ENCODE measurements around the gene CYP21A2.
"Not testable (repeated sequence)": the region's sequence is repeated elsewhere in the genome, so short reads cannot be mapped to it uniquely, and the experiment has no call there.

The CYP21A2 gene

GRCh38 chr6:32035283-32036013 lies 2.8 kb upstream of the CYP21A2 start:
- not testable (repeated sequence) for DNase-seq

GRCh38 chr6:32037136-32037535 lies 1.1 kb upstream of the CYP21A2 start:
- DNase-seq, result not testable (repeated sequence)

GRCh38 chr6:32038878-32039277 lies 663 bp downstream of the CYP21A2 start:
- not testable (repeated sequence) for DNase-seq

- not testable (repeated sequence) for DNase-seq
Observed at GRCh38 chr6:32039321-32040274, 1.4 kb downstream of the CYP21A2 start.

GRCh38 chr6:32040299-32041049 lies 2.3 kb downstream of the CYP21A2 start:
- not testable (repeated sequence) for DNase-seq

GRCh38 chr6:32041050-32041321 lies 2.8 kb downstream of the CYP21A2 start:
- DNase-seq, result not testable (repeated sequence)

- not testable (repeated sequence) for DNase-seq
Observed at GRCh38 chr6:32041385-32041784, 3.2 kb downstream of the CYP21A2 start.

GRCh38 chr6:32042276-32042675 lies 4.1 kb downstream of the CYP21A2 start:
- DNase-seq, result not testable (repeated sequence)

GRCh38 chr6:32043589-32044380 lies 5.6 kb downstream of the CYP21A2 start:
- not testable (repeated sequence) for DNase-seq

GRCh38 chr6:32044916-32045315 lies 6.7 kb downstream of the CYP21A2 start:
- not testable (repeated sequence) for DNase-seq

- DNase-seq, result no peak
Observed at GRCh38 chr6:32045811-32046449, 7.7 kb downstream of the CYP21A2 start.

GRCh38 chr6:32046450-32047083 lies 8.4 kb downstream of the CYP21A2 start:
- DNase-seq, result no peak

- no peak for DNase-seq
Observed at GRCh38 chr6:32047084-32047478, 8.9 kb downstream of the CYP21A2 start.

- no peak for DNase-seq
Observed at GRCh38 chr6:32047539-32047854, 9.3 kb downstream of the CYP21A2 start.

GRCh38 chr6:32047855-32048766 lies 9.9 kb downstream of the CYP21A2 start:
- peak; percentile 79 for DNase-seq

GRCh38 chr6:32049149-32049548 lies 10.9 kb downstream of the CYP21A2 start:
- not testable (repeated sequence) for DNase-seq

- not testable (repeated sequence) for DNase-seq
Observed at GRCh38 chr6:32049736-32050135, 11.5 kb downstream of the CYP21A2 start.

GRCh38 chr6:32050562-32050961 lies 12.3 kb downstream of the CYP21A2 start:
- DNase-seq, result no peak

- not testable (repeated sequence) for DNase-seq
Observed at GRCh38 chr6:32052626-32053025, 14.4 kb downstream of the CYP21A2 start.

- not testable (repeated sequence) for DNase-seq
Observed at GRCh38 chr6:32053314-32053713, 15.1 kb downstream of the CYP21A2 start.

Measured in activated CD4-positive, alpha-beta T cell treated with anti-CD3 and anti-CD28 coated beads for 48 hours (primary cell).